C4-2B (cell line): ENCODE results near the gene TARBP2.

Experiments
- ZFX ChIP-seq: fragments of 450-650 bp; IDR thresholded peaks from 2 replicates; pipeline ENCODE4 v1.6.1; 2017
- TF ChIP-seq, protein P1 (sequence below): fragments of 450-650 bp; conservative IDR thresholded peaks from 2 replicates; pipeline ENCODE4 v1.5.1; 2017; ENCODE audit warnings: mild to moderate bottlenecking

DNA sequence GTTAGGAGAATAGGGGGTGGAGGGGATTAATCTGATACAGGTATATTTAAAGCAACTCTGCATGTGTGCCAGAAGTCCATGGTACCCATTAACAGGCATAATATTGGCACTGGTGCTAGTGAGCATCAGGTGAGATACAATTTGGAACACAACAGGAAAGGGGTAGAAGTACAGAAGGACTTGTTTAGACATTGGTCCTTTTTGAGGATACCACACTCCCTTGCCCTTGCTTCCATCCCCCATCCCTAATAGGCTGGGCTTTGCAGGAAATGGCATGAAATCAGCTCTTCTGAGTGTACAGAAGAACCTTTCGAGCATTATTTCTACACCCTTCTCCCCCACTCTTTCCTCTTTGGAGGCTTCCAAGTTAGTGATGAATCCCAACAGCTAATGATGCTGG lies 32.8 kb upstream of the TARBP2 start:
- TF ChIP-seq, protein P1, sequence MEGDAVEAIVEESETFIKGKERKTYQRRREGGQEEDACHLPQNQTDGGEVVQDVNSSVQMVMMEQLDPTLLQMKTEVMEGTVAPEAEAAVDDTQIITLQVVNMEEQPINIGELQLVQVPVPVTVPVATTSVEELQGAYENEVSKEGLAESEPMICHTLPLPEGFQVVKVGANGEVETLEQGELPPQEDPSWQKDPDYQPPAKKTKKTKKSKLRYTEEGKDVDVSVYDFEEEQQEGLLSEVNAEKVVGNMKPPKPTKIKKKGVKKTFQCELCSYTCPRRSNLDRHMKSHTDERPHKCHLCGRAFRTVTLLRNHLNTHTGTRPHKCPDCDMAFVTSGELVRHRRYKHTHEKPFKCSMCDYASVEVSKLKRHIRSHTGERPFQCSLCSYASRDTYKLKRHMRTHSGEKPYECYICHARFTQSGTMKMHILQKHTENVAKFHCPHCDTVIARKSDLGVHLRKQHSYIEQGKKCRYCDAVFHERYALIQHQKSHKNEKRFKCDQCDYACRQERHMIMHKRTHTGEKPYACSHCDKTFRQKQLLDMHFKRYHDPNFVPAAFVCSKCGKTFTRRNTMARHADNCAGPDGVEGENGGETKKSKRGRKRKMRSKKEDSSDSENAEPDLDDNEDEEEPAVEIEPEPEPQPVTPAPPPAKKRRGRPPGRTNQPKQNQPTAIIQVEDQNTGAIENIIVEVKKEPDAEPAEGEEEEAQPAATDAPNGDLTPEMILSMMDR = no peak
- no peak for TF ChIP-seq ZFX
